Measurements from ENCODE around the gene PALS1. TPM values are rescaled to one million over a fixed set of nuclear protein-coding genes. Genes with fewer than 3 reads are reported as not detected.

The PALS1 gene
- total RNA-seq, 3 donors from 2014 or later (not counting 1 experiment from before 2014, with no cell fraction given) = 4.3 to 7.3 (median 6.5) TPM

DNA sequence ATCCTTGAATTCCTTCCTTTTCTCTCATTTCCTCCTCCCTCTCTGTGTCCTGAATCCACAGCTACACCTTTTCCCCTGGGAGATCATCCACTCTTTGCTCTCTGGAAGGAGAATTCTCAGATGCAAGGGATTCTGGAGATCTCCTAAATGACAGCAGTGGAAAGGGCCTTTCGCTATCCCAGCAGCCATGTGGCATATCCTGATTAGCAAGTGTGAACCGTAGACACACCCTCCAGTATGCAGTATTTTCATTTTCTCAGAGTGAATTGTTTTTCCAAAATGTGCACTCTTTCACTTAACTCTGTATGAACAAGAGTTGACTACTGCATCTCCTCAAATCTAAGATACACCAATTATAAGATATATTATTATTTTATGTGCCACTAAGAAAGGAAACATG lies 46.0 kb upstream of the PALS1 start:
- Histone ChIP-seq H3K36me3 (ENCODE audit: control insufficient read depth, insufficient read depth, low read length) (no peaks in the 10 kb centered on the region), H3K27me3 (ENCODE audit: control insufficient read depth, insufficient read depth, low read length) (no peaks in the 10 kb centered on the region), H3K4me3 (ENCODE audit: low read length) (no peak overlapping the region), H3K9me3 (ENCODE audit: control insufficient read depth, insufficient read depth, low read length) (no peaks in the 10 kb centered on the region), H3K4me1 (ENCODE audit: control insufficient read depth, insufficient read depth, low read length) (peaks cover 6% of the 10 kb centered on the region), H3K27ac (ENCODE audit: low read length) (no peak overlapping the region)
- WGBS (ENCODE audit: insufficient coverage) = 95% methylated on average over 2 of the region's 2 CpGs
- H3K36me3 Mint-ChIP-seq = no peaks in the 10 kb centered on the region
- no peak for DNase-seq
- intact Hi-C loops (cut with micrococcal nuclease) = no loop called here
- no peak overlapping the region for H3K4me3 Mint-ChIP-seq
- TF ChIP-seq, protein P1, sequence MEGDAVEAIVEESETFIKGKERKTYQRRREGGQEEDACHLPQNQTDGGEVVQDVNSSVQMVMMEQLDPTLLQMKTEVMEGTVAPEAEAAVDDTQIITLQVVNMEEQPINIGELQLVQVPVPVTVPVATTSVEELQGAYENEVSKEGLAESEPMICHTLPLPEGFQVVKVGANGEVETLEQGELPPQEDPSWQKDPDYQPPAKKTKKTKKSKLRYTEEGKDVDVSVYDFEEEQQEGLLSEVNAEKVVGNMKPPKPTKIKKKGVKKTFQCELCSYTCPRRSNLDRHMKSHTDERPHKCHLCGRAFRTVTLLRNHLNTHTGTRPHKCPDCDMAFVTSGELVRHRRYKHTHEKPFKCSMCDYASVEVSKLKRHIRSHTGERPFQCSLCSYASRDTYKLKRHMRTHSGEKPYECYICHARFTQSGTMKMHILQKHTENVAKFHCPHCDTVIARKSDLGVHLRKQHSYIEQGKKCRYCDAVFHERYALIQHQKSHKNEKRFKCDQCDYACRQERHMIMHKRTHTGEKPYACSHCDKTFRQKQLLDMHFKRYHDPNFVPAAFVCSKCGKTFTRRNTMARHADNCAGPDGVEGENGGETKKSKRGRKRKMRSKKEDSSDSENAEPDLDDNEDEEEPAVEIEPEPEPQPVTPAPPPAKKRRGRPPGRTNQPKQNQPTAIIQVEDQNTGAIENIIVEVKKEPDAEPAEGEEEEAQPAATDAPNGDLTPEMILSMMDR (IDR thresholded peaks at IDR 0.05) = no peak
- peaks cover 6% of the 10 kb centered on the region in 2 donors for H3K4me1 Mint-ChIP-seq
- no peak for ATAC-seq
- H3K27ac Mint-ChIP-seq = no peak overlapping the region
- H3K27me3 Mint-ChIP-seq (ENCODE audit: low read depth in 2 of 2) = peaks cover 0 to 2% of the 10 kb centered on the region in 2 donors
- no peaks in the 10 kb centered on the region for H3K9me3 Mint-ChIP-seq

DNA sequence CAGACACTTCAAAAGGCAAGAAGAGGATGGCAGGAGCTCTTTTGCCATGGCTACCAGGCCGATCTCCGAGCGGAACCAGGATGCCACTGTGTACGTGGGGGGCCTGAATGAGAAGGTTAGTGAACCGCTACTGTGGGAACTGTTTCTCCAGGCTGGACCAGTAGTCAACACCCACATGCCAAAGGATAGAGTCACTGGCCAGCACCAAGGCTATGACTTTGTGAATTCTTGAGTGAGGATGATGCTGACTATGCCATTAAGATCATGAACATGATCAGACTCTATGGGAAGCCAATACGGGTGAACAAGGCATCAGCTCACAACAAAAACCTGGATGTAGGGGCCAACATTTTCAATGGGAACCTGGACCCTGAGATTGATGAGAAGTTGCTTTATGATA lies 42.2 kb upstream of the PALS1 start:
- TF ChIP-seq, protein P1 (IDR thresholded peaks at IDR 0.05) = no peak
- H3K27ac ChIP-seq (ENCODE audit: low read length) = no peak overlapping the region
- no peaks in the 10 kb centered on the region for H3K36me3 ChIP-seq (ENCODE audit: control insufficient read depth, insufficient read depth, low read length)
- Mint-ChIP-seq H3K27ac (no peak overlapping the region), H3K4me1 (peaks cover 6% of the 10 kb centered on the region in 2 donors), H3K4me3 (no peak overlapping the region), H3K9me3 (no peaks in the 10 kb centered on the region), H3K27me3 (ENCODE audit: low read depth in 2 of 2) (peaks cover 0 to 3% of the 10 kb centered on the region in 2 donors), H3K36me3 (no peaks in the 10 kb centered on the region)
- intact Hi-C loops (cut with micrococcal nuclease) = no loop called here
- 93% methylated on average over 6 of the region's 6 CpGs for WGBS (ENCODE audit: insufficient coverage)
- ATAC-seq (no peak), DNase-seq (no peak)
- H3K4me1 ChIP-seq (ENCODE audit: control insufficient read depth, insufficient read depth, low read length) = peaks cover 6% of the 10 kb centered on the region
- H3K4me3 ChIP-seq (ENCODE audit: low read length) = no peak overlapping the region
- H3K9me3 ChIP-seq (ENCODE audit: control insufficient read depth, insufficient read depth, low read length) = no peaks in the 10 kb centered on the region
- H3K27me3 ChIP-seq (ENCODE audit: control insufficient read depth, insufficient read depth, low read length) = no peaks in the 10 kb centered on the region

DNA sequence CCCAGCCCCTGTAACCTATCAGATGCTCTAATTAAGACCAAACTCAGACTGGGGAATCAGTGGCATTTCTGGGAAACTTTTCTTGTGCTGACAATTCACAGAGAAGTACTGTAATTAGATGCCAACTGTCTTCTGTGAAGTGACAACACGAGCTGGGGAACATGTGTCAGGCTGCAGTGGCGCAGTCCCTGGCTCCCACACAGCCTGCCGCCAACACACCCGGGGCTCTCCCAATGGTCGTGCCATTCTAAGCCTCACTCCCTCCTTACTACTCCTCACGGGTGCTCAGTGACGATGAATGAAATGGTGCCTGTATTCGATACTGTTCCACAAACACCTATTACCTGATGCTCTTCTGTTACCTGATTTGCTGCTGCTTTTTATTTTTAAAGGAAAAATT lies 33.4 kb upstream of the PALS1 start:
- no peaks in the 10 kb centered on the region for H3K4me1 ChIP-seq (ENCODE audit: control insufficient read depth, insufficient read depth, low read length)
- H3K27me3 ChIP-seq (ENCODE audit: control insufficient read depth, insufficient read depth, low read length) = no peaks in the 10 kb centered on the region
- H3K27ac Mint-ChIP-seq = no peak overlapping the region
- no peak overlapping the region for H3K4me3 Mint-ChIP-seq
- H3K27ac ChIP-seq (ENCODE audit: low read length) = no peak overlapping the region
- H3K9me3 Mint-ChIP-seq = no peaks in the 10 kb centered on the region
- H3K36me3 Mint-ChIP-seq = no peaks in the 10 kb centered on the region
- no peaks in the 10 kb centered on the region for H3K9me3 ChIP-seq (ENCODE audit: control insufficient read depth, insufficient read depth, low read length)
- TF ChIP-seq, protein P1 (IDR thresholded peaks at IDR 0.05) = no peak
- WGBS (ENCODE audit: insufficient coverage) = 91% methylated on average over 7 of the region's 8 CpGs
- no peaks in the 10 kb centered on the region for H3K36me3 ChIP-seq (ENCODE audit: control insufficient read depth, insufficient read depth, low read length)
- intact Hi-C loops (cut with micrococcal nuclease) = no loop called here
- no peak for DNase-seq
- no peaks in the 10 kb centered on the region for H3K4me1 Mint-ChIP-seq
- H3K4me3 ChIP-seq (ENCODE audit: low read length) = no peak overlapping the region
- peaks cover 0 to 2% of the 10 kb centered on the region in 2 donors for H3K27me3 Mint-ChIP-seq (ENCODE audit: low read depth in 2 of 2)
- no peak for ATAC-seq

DNA sequence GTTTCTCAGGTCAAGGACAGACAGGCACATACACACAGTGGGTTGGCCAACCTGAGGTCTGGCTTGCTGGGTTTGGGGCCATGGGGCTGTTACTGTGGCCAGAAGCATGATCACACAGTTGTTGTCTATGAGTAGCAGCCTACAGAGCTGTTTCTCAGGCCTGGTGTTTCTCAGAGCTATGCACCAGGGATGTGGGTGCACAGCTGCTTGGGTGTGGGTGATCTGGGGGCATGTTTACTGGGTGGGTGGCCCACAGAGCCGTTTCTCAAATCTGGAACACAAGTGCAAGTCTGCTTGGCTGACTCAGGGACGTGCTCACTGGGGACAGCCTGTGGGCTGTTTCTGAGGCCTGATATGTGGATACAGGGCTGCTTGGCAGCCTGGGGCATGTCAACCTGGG lies 23.1 kb upstream of the PALS1 start:
- ATAC-seq (no peak), DNase-seq (no peak)
- no peak overlapping the region for H3K4me3 ChIP-seq (ENCODE audit: low read length)
- H3K36me3 ChIP-seq (ENCODE audit: control insufficient read depth, insufficient read depth, low read length) = no peaks in the 10 kb centered on the region
- Mint-ChIP-seq H3K9me3 (no peaks in the 10 kb centered on the region), H3K4me1 (no peaks in the 10 kb centered on the region), H3K4me3 (no peak overlapping the region), H3K36me3 (no peaks in the 10 kb centered on the region), H3K27me3 (ENCODE audit: low read depth in 2 of 2) (peaks cover 0 to 2% of the 10 kb centered on the region in 2 donors), H3K27ac (no peak overlapping the region)
- WGBS (ENCODE audit: insufficient coverage) = 69% methylated on average over 2 of the region's 2 CpGs
- no peaks in the 10 kb centered on the region for H3K9me3 ChIP-seq (ENCODE audit: control insufficient read depth, insufficient read depth, low read length)
- H3K4me1 ChIP-seq (ENCODE audit: control insufficient read depth, insufficient read depth, low read length) = no peaks in the 10 kb centered on the region
- H3K27ac ChIP-seq (ENCODE audit: low read length) = no peak overlapping the region
- intact Hi-C loops (cut with micrococcal nuclease) = no loop called here
- TF ChIP-seq, protein P1 (IDR thresholded peaks at IDR 0.05) = no peak
- H3K27me3 ChIP-seq (ENCODE audit: control insufficient read depth, insufficient read depth, low read length) = no peaks in the 10 kb centered on the region

Data from natural killer cell (primary cell).